GM21528 (cell line): ENCODE data around the gene PADI2.

ENCODE experiments used
- ATAC-seq: cut with Tn5 transposase; IDR thresholded peaks from one replicate; pipeline ENCODE4 v1.9.1; 2021; ENCODE audit warnings: mild to moderate bottlenecking, moderate library complexity; ENCODE audit not compliant: unreplicated experiment, low FRiP score

The PADI2 gene

DNA sequence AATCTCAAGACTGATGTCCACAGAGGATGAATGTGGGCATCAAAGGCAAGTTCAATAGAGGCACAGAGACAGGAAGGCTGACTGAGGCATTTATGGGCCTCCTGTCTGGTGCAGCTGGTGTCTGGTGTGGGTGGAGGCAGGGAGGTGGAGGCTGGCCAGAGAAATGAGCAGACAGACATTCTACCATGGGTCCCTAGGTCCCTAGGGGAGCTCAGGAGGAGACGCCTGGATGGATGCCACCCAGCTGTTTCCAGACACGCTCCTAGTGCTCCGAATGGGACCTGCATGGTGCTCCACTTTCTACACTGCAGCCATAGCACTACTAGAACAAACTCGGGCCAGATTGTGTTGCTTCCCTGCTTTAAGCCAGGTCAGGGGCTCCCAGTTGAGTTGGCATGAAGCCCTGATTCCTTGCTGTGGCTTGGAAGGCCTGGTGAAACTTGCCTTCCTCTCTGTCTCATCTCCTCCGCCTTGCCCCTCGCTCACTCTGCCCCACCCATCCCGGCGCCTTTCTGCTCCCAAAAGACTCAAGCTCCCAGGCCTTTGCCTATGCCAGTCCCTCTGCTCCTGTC is 25.3 kb downstream of the PADI2 start:
- ATAC-seq: no peak

DNA sequence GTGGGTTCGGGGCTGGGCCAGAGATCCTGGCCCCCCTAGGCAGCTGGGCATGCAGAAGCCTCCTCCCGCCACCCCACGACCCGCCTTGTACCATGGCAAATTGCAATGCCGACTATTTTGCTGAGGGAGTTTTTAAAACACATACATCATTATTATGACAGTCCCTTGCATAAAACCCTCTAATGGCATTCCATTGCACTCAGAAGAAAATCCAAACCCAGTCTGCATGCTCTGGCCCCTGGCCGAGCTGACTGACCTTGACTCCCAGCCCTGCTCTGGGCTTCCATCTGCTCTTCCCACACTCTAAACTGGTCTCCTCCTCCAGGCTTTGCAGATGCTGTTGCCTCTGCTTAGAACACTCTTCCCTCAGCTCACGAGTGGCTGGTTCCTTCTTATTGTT is 28.0 kb downstream of the PADI2 start:
- no peak for ATAC-seq

DNA sequence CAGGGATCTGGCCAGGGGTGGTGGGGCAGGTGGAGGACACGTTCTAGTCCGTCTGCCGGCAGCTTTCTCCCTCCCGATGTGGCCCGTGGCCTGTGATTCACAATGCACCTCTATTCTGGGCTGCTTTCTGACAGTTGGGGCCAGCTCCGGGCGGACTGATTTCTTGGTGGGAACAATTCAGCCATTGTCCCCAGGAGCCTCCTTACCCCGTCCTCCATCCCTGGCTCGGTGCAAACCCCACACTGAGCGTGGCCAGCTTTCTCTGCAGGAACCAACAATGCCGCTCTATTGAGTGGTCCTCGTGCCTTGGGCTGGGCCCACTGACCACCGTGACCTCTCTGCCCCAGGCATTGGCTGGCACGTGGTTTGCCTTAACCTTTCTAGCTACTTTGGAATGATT is 29.7 kb downstream of the PADI2 start:
- no peak for ATAC-seq

DNA sequence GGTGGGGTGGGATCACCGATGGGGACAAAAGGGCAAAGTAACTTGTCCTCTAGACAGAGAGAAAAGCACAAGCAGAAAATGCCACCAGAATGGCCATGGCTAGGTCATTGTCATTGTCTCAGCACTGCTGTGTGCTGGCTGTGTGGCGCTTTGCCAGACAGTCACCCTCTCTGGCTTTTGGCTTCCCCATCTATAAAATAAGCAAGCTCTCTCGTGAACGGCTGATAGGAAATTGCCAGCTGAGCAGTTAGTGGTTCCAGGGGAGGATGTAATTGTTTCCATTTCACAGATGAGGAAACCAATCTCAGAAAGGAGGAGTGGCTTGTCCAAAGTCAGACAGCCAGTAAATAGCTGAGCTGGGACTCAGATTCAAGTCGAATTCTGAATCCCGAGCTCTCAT is 32.5 kb downstream of the PADI2 start:
- ATAC-seq: no peak

DNA sequence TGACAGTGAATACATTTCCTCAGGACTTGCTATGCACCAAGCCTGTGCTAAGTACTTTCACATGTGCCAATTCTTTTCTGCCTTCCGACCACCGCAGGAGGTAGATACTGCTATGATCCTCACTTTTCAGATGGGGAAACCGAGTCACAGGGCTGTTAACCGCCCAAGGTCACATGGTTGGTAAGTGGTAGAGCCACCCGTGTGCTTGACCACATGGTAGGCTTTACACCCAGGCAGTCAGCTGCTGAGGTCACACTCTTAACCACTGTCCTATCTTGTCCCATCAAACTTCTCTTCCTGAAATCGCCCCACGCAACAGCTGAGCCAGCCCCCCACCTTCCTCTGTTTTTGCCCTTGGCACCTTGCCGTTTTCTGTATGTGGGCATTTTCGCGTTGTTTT is 34.5 kb downstream of the PADI2 start:
- ATAC-seq: no peak

DNA sequence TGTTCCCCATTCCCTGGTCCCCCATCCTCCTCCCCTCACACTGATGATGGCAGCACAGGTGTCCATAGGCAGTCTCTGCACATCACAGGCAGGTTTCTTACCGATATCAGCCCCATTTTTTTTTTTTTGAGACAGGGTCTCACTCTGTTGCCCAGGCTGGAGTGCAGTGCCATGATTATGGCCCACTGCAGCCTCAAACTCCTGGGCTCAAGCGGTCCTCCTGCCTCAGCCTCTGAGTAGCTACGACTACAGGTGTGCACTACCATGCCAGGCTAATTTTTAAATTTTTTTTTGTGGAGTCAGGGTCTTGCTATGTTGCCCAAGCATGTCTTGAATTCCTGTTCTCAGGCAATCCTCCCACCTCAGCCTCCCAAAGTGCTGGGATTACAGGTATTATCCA is 36.5 kb downstream of the PADI2 start:
- ATAC-seq: no peak

DNA sequence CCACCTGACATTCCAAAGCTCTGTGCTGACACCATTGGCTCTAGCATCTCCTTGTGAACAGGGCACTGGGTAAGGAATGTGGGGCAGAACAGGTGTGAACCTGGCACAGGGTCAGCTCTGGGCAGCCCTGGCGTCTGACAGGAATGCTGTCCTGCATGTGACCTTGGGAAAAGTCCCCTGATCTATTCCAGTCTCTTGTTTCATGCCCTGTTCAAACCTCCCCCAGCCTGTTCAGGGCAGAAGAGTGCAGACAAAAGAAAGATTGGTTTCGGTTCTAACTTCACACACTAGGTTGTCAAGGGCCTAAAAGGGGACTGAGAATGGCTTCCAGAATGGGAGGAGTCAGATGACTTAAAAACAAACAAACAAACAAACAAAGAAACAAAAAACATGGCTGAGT is 37.8 kb downstream of the PADI2 start:
- ATAC-seq: no peak

DNA sequence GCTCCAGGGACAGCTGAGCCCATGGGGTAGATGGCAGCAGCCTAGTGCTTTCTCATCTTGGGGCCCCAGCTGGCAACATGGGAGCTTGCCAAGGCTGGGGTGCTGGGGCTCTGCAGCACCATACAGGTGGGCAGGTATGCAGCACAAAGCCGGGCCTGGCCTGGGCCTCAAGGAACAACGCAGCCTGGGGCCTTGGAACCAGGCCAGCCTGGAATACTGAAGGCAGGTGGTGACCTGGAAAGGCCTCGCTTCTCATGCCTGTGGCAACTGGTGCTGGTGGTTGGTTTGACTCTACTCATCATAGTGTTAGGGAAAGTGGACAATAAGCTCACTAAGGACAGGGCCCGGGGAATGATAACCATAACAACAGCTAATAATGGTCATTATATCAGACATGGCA is 38.4 kb downstream of the PADI2 start:
- ATAC-seq: no peak

DNA sequence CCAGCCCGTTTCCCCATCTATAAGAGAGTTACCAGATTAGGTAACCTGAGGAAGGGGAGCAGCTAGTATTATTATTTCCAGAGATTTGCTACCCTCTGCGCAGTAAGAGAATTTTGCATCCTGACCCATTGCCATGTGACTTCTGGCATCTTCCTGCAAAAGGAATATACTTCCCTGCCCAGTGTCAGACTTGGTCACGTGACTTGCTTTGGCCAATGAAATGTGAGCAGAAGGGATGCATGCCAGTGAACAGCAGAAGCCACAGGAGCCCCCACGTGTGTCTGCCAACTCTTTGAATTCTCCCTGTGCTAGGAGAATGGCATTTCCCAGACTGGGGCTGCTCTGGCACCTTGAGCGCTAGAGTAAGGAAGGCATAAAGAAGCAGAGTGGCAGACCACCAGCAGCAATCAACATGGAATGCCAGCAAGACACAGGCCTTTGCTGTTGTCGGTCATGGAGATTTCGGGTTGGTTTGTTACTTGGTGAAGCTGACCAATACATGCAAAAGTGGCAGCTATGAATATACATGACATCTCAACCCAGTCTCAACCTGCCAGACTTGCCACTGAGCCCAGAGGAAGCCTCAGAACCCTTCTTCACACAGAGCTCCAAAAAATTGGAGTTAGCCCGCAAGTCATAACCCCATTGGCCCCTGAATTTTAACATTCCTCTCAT is 39.0 kb downstream of the PADI2 start:
- no peak for ATAC-seq

DNA sequence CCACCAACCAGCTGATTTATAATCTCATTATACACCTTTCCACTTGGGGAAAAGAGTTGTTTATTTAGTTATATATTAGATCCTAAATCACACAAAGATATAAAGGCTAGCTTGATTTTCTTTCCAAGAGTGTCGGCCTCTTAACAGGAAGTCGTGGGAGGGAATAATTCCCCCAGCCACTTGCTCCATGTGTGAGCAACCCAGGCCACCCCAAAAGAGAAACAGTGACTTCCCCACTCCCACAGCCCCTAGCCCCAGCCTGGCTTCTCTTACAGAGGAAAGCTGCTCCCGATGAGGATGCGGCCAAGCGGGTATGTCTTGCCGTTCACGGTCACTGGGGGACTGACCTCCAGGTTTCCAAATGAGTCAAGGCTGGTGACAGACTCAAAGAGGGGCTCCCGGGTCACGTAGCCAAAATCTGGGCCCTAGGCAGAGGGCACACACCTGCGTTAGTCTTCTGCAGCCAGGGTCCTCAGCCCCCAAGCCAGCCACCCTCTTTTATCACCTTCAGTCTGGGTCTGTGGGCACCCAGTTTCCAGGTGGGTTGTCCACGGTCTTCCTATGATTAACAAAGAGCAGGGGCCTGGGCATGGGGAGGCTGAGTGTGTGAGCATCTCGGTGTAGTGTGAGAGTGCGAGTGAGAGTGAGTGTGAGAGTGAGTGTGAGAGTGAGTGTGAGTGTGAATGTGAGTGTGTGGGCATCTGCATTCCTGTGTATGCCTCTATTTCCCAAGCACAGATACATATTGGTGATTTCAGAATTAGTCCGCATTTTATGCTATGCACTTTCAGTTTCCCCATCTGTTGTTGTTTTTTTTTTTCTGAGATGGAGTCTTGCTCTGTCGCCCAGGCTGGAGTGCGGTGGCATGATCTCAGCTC is 40.0 kb downstream of the PADI2 start:
- no peak for ATAC-seq

DNA sequence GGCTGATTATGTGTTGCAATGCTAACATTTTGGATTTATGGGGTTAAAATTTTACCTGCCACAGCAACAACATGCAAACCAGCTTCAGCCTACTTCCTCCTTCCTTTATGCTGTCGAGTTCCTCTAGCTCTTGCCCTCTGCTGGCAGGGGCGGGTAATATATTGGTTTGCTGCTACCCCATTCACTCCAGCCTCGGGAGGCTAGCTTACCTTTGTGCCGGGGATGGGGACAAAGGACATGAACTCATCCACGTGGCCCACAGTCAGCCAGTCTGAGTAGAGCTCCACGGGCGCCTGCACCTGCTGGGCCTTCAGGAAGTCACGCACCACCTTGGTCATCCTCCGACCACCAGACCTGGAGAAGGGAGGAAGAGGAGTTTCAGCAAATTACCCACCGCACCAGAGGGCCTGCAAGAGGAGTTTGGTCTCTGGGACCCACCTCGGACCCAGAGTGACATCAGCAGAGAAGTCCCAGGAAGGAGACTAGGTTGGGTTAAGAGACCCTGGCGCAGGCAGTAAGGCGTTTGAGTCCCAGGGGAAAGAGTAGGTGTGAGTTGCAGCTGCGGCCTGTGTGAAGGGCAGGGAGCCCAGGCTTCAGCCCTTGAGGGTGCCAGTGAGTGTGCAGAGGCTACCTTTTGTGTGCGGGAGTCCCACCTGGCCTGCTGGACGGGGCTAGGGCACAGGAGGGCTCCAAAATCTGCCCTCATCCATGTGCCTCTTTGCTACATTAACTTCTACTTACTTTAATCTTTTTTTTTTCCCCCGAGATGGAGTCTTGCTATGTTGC is 43.6 kb downstream of the PADI2 start:
- ATAC-seq: no peak

DNA sequence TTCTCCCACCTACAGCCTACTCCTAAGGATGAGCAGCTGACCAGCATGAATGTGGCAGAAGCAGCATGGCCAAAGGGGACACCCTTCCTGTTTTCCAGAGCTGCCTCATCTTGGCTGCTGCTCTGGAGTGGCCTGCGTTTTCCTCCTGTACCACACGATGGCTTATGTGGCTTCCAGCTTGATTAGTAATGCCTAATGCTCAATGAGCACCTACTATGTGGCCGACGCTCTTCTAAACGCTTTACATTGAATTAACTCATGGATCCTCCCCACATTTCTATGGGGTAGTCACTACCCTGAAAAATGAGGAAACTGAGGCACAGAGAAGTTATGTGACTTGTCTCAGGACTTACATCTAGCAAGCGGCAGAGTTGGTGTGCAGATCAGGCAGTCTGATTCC is 47.5 kb downstream of the PADI2 start:
- no peak for ATAC-seq

DNA sequence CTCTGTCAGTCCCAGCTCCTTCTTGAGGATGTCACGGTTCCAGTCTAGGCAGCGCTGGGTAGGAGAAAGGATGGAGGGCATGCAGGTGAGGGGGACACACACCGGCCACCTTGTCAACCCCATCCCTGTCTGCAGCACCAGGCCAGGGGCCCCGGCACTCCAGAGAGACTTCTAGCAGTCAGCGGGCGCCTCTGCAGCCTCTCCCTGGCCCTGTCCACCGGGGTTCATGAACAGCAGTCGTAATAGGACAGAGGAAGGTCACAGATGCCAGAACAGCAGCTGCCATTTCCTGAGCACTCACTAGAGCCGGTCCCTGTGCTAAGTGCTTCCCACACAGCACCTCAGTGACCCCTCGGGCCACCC is 49.1 kb downstream of the PADI2 start:
- ATAC-seq: no peak

DNA sequence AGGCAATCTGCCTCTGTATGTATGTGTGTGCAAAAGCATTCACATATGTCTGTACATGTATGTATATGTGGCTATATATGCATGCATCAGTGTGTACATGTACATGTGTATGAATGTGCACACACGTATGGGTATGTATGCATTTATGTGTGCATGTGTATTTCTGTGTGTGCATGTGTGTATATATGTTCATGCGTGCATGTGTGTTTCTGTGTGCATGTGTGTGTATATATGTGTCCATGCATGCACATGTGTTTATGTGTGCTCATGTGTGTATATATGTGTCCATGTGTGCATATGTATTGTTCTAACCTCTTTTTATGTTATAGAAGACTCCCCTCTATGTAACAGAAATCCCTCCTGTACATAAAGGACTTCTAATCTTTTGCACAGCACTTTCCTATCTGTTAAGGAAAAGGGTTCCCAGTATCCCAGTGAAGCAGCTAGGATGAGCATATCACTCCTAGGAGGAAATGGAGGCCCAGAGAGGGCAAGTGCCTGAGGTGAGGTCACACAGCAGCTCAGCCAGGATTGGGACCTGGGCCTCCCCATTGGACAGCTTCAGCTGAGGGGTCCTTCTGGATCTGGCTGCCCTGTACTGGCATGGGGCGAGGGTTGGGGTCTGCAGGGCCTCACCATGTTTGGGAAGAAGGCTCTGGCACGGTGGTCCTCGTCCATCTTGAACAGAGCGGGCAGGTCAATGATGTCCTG is 49.6 kb downstream of the PADI2 start:
- ATAC-seq: no peak

DNA sequence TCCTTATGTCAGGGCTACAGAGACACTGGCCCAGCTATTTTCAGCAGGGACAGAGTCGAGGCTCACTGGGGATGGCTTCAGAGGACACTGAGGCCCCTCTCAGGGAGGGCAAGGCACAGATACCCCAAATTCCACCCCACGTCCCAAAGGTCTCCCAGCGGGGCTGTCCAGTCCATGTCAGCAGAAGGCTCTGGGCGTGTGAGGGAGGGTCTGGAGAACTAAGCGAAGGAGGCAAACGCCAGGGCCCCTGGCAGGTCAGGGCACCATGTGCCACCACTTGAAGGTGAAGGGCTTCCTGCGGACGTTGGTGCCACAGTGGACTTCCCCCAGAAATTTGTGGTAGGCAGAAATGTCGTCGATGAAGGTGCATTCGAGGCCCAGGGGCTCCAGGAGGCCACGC is 50.5 kb downstream of the PADI2 start:
- ATAC-seq: no peak

DNA sequence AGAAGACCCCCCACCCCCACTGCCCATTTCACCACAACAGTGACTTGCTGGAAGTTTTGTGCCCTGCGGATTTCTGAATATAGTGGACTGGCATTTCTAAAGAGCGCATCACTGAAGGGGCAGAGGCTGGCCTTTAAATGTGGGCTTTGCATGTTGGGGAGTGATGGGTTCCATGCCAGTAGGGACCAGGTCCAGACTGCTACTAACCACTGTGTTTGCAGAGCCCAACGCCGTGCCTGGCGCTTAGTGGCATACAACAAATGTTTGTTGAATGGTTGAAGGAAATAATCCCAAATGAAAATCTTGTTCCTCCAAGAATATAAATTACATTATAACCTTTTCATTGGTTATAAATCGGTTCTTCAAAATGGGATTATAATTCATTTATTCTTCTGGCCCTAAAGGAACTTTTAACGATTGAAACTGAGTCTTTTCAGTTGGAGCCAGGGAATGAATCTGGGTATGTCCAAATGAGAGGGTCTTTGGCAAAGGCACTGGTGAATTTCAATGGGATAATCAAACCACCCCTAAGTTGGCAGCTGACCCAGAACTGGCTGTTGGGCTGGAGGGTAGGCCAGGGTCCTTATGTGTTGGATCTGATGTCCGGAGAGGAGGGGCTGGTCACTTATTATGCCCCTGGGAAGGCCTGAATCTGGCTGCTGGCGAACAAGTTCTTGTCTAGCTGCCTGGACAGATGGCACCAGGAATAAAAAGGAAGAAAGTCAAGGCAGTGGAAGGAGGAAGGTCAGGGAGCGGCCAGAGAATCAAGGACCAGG is 51.6 kb downstream of the PADI2 start:
- no peak for ATAC-seq

DNA sequence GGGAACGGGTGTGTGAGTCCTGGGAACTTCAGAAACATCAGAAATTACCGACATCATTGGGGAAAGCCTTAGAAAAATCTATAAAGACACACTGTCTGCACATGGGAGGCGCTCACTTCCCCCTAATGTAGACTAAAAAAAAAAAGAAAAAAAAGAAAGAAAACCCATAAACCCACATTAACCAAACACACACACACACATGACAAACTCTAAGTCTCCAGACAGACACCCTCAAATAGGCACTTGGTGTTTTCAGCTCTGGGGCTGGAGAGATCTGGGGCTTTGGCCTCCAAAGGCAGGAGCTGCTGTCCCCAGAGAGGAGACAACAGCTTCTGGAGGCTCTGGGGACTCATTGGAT is 52.2 kb downstream of the PADI2 start:
- no peak for ATAC-seq

DNA sequence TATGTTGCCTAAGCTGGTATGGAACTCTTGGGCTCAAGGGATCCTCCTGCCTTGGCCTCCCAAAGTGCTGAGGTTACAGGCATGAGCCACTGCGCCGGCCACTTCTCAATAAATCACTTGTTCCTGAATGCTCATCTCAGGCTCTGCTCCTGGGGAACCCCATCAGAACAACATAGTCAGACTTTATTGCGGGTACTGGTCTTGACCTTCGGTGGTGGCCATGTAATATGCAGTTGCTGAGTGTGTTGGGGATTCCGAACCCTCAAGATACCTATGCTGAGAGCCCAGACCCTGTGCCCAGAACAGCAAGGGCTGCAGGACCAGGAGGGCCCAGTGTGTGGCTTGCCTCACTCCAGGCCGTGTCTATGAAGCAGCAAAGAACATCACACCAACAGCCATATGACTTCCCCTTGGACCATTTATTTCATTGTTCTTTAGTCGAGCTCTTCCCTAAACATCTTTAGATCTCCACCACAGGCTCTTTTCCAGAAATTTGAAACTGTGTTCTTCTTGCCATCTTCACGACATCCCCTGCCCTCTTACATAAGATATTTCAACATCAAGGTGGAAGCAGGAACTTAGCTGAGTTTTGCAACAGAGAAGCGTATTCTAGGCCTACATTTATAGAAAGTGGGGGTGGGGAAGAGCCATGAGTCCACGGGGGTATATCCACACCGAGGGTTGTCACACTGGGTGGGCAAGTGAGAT is 52.7 kb downstream of the PADI2 start:
- ATAC-seq: no peak

DNA sequence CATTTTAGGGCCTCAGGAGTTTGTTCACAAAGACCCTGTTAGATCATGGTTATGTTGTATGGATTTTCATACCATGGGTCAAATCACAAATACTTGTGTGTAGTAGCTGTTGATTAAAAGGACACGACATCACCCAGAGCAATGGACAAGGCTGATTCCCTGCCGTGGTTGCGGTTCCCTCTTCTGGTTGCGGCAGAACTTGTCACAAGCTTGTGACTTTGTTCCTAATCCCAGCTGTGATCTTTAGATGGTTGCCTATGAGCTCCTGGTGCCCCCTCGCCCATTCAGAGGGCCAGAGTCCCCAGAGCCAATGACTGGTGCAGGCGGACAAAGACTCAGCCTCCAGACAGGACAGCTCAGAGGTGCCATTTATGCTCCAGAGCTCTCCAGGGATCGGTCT is 53.6 kb downstream of the PADI2 start:
- ATAC-seq: no peak
